Mucosa of rectum (tissue), 2 donors: ENCODE data around the gene IL1RAPL2.

Experiments used
- H3K27ac ChIP-seq, 2 donors: one replicate each; pipeline ENCODE4 v1.7.0; 2013; ENCODE audit warnings: inconsistent platforms in 2 of 2, low read depth in 2 of 2, low read length in 2 of 2
- H3K27me3 ChIP-seq, 2 donors: one replicate each; pipeline ENCODE4 v1.7.0; 2013; ENCODE audit warnings: low read length in 2 of 2; ENCODE audit not compliant: control insufficient read depth in 2 of 2, insufficient read depth in 2 of 2
- H3K36me3 ChIP-seq, 2 donors: one replicate each; pipeline ENCODE4 v1.7.0; 2013; ENCODE audit warnings: low read length in 2 of 2; ENCODE audit not compliant: control insufficient read depth in 2 of 2, insufficient read depth in 2 of 2
- H3K4me1 ChIP-seq, 2 donors: one replicate each; pipeline ENCODE4 v1.7.0; 2013; ENCODE audit warnings: low read length in 2 of 2, mild to moderate bottlenecking in 1 of 2; ENCODE audit not compliant: control insufficient read depth in 2 of 2, insufficient read depth in 2 of 2
- H3K4me3 ChIP-seq, 2 donors: one replicate each; pipeline ENCODE4 v1.7.0; 2013; ENCODE audit warnings: low read length in 2 of 2
- H3K9ac ChIP-seq, 2 donors: one replicate each; pipeline ENCODE4 v1.7.0; 2013; ENCODE audit warnings: low read length in 2 of 2, low read depth in 1 of 2, mild to moderate bottlenecking in 1 of 2
- H3K9me3 ChIP-seq, 2 donors: one replicate each; pipeline ENCODE4 v1.7.0; 2013; ENCODE audit warnings: low read length in 2 of 2; ENCODE audit not compliant: control insufficient read depth in 2 of 2
- donor health status: healthy.
- donor health status: Normal muscosa, but diverticular disease.

The IL1RAPL2 gene

GRCh38 chrX:105189093-105189492, 623.1 kb downstream of the IL1RAPL2 start:
- H3K27ac ChIP-seq = no peak overlapping the region
- H3K9me3 ChIP-seq = no peaks in the 10 kb centered on the region
- H3K36me3 ChIP-seq = no peaks in the 10 kb centered on the region
- peaks cover 2 to 3% of the 10 kb centered on the region in 2 donors for H3K27me3 ChIP-seq
- H3K4me3 ChIP-seq = no peak overlapping the region
- no peak overlapping the region for H3K9ac ChIP-seq
- no peaks in the 10 kb centered on the region for H3K4me1 ChIP-seq

GRCh38 chrX:105190252-105190853, 624.4 kb downstream of the IL1RAPL2 start:
- peaks cover 2 to 3% of the 10 kb centered on the region in 2 donors for H3K27me3 ChIP-seq
- no peak overlapping the region for H3K4me3 ChIP-seq
- no peaks in the 10 kb centered on the region for H3K4me1 ChIP-seq
- H3K9ac ChIP-seq = no peak overlapping the region
- H3K9me3 ChIP-seq = no peaks in the 10 kb centered on the region
- no peak overlapping the region for H3K27ac ChIP-seq
- no peaks in the 10 kb centered on the region for H3K36me3 ChIP-seq

- H3K9ac ChIP-seq = no peak overlapping the region
- H3K9me3 ChIP-seq = no peaks in the 10 kb centered on the region
- H3K27ac ChIP-seq = no peak overlapping the region
- H3K27me3 ChIP-seq = peaks cover 0 to 3% of the 10 kb centered on the region in 2 donors
- H3K4me1 ChIP-seq = no peaks in the 10 kb centered on the region
- no peak overlapping the region for H3K4me3 ChIP-seq
- no peaks in the 10 kb centered on the region for H3K36me3 ChIP-seq
Measured at GRCh38 chrX:105191878-105192277, 625.9 kb downstream of the IL1RAPL2 start.

DNA sequence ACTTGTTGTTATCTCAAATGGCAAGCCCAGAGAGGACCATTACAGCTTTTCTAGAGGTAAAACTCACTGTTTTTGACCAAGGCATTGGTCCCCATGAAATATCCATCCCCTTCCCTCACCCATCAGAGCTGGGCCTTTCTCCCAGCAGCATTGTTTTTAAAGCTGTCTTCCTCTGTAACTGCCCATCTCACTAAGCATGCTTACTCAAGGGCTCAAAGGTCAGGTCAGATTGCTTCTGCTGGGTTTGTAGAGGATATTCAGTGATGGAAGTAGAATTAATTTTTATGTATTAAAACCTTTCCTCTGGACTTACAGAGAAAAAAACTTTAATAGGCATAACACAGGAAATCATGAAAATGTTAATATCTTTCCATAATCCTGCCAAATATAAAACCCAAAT, 643.4 kb downstream of the IL1RAPL2 start:
- H3K4me1 ChIP-seq = no peaks in the 10 kb centered on the region
- H3K27me3 ChIP-seq = no peaks in the 10 kb centered on the region
- H3K27ac ChIP-seq = no peak overlapping the region
- H3K36me3 ChIP-seq = no peaks in the 10 kb centered on the region
- no peak overlapping the region for H3K9ac ChIP-seq
- H3K4me3 ChIP-seq = no peak overlapping the region
- H3K9me3 ChIP-seq = no peaks in the 10 kb centered on the region

DNA sequence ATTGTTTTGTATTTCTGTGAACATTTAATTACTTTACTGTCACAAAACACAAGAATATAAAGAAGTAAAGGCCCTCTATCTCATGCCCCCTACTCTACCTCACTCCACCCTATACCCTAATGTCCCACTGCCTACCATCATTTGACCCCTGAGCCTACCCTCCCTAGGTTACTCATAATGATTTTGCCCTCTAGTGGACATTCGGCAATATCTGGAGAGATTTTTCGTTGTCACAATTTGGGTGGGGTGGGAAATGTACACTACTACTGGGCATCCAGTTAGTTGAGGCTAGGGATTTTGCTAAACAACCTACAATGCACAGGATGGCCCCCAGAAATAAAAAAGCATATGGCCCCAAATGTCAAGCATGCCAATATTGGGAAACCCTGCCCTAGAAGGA, 644.3 kb downstream of the IL1RAPL2 start:
- no peaks in the 10 kb centered on the region for H3K4me1 ChIP-seq
- no peaks in the 10 kb centered on the region for H3K27me3 ChIP-seq
- no peaks in the 10 kb centered on the region for H3K9me3 ChIP-seq
- H3K9ac ChIP-seq = no peak overlapping the region
- H3K27ac ChIP-seq = no peak overlapping the region
- no peaks in the 10 kb centered on the region for H3K36me3 ChIP-seq
- H3K4me3 ChIP-seq = no peak overlapping the region

DNA sequence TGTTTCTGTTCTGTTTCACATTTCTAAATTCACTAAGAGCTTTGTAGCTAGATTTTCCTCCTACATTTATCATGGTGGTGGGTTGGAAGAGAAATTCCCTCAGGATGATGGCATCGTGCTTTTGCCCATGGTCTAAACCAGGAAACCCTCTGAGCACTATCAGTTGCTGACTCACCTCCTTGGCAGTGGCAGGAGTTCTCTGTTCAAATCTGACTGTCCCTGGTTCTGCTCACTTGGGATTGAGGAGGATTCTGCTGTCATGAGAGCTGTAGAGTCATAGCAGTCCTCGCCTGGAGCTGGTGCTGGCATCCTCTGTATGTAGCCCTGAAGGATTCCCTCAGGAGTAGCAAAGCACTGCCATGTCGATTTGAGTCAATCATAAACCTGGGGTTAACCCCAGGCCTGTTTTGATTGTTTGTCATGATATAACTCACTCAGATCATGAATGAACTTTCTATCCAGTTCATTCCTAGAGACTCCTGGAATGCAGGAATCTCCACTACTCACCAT, 645.1 kb downstream of the IL1RAPL2 start:
- no peak overlapping the region for H3K4me3 ChIP-seq
- no peaks in the 10 kb centered on the region for H3K27me3 ChIP-seq
- no peak overlapping the region for H3K27ac ChIP-seq
- H3K4me1 ChIP-seq = no peaks in the 10 kb centered on the region
- H3K36me3 ChIP-seq = no peaks in the 10 kb centered on the region
- H3K9ac ChIP-seq = no peak overlapping the region
- no peaks in the 10 kb centered on the region for H3K9me3 ChIP-seq

DNA sequence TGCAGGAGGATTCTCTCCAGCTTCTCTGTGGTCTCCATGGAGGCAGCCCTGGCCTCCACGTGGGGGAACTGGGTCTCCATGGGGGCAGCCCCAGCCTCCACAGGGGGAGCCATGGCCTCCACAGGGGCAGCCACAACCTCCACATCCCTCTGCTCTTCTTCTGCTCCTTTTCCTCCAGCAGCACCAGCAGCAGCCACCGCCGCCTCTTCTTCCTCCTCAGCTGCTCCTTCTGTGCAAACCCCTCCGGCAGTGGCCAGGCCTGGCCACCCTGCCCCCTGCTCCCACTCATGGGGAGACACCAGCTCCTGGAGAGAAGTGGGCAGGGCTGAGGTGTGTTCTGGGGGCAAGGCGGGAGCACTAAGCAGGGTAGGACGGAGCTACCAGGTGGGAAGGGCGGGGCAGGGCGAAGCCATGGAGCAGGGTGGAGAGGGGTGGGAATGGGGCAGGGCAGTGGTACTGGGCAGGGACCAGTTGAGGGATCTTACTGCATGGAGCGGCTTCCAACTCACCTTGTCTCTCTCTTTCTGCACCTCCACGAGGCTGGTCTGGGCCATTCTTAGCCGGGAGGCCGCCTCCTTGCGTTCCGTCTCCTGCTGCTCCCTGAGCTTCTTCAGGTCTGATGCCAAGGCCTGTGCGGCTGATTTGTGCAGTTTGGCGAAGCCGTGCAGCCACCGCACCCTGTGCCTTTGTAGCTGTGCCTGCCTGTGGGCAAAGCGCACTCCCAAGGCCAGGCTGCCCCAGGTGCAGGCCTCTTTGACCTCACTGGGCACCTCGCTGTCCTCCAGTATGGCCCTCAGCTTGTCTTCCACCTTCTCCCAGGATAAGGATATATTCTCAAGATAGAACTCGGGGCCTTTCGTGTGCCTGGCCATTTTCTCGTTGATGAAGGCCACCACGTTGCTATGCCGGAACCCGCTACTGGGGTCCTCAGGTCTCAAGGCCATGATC, 653.7 kb downstream of the IL1RAPL2 start:
- no peak overlapping the region for H3K27ac ChIP-seq
- no peak overlapping the region for H3K9ac ChIP-seq
- no peaks in the 10 kb centered on the region for H3K36me3 ChIP-seq
- H3K9me3 ChIP-seq = no peaks in the 10 kb centered on the region
- no peaks in the 10 kb centered on the region for H3K4me1 ChIP-seq
- H3K4me3 ChIP-seq = no peak overlapping the region
- no peaks in the 10 kb centered on the region for H3K27me3 ChIP-seq

- H3K9me3 ChIP-seq = no peaks in the 10 kb centered on the region
- no peak within 1 kb of the TSS for H3K9ac ChIP-seq
- H3K4me1 ChIP-seq = no peaks in the 10 kb centered on the region
- no peak within 1 kb of the TSS for H3K4me3 ChIP-seq
- no peaks in the 10 kb centered on the region for H3K36me3 ChIP-seq
- H3K27ac ChIP-seq = no peak within 1 kb of the TSS
- no peaks in the 10 kb centered on the region for H3K27me3 ChIP-seq
Measured at GRCh38 chrX:105220636-105221035, 654.6 kb downstream of the IL1RAPL2 start, which contains the start of gene TEX13A. TSS of gene TEX13A (minus strand) at chrX:105220694. CDS start at chrX:105220397, 297 bp downstream.

GRCh38 chrX:105221374-105221773, 655.4 kb downstream of the IL1RAPL2 start:
- Histone ChIP-seq H3K4me1 (no peaks in the 10 kb centered on the region), H3K9me3 (no peaks in the 10 kb centered on the region), H3K4me3 (no peak overlapping the region), H3K36me3 (no peaks in the 10 kb centered on the region), H3K27me3 (no peaks in the 10 kb centered on the region), H3K9ac (no peak overlapping the region), H3K27ac (no peak overlapping the region)

DNA sequence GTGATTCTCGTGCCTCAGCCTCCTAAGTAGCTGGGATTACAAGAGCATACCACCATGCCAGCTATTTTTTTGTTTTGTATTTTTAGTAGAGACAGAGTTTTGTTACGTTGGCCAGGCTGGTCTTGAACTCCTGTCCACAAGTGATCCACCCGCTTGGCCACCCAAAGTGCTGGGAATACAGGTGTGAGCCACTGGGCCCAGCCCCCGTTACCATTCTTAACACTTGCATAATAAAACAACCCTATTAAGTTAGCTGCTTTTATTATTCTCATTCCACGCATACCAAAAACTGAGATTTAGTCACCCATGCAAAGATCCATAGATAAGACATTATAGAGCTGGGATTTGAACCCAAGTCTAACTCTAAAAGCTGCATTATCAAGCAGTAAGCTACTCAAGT, 660.5 kb downstream of the IL1RAPL2 start:
- Histone ChIP-seq H3K9me3 (no peaks in the 10 kb centered on the region), H3K36me3 (no peaks in the 10 kb centered on the region), H3K4me3 (no peak overlapping the region), H3K4me1 (no peaks in the 10 kb centered on the region), H3K9ac (no peak overlapping the region), H3K27ac (no peak overlapping the region), H3K27me3 (no peaks in the 10 kb centered on the region)
